Activated CD8-positive, alpha-beta T cell treated with anti-CD3 and anti-CD28 coated beads for 36 hours (primary cell): ENCODE data around the gene PAOX. TPM values are rescaled to one million over a fixed set of nuclear protein-coding genes. Genes with fewer than 3 reads are reported as not detected.

Experiments
- ATAC-seq: fragments of 200-7000 bp; cut with Tn5 transposase; one replicate; pipeline ENCODE4 v1.10.0; 2021; ENCODE audit warnings: mild to moderate bottlenecking, moderate library complexity
- CTCF ChIA-PET: fragments of 350-600 bp; sonication (Branson Sonifier 250); formaldehyde crosslinking; loops from one replicate; lab custom pipeline; 2021; ENCODE audit warnings: antibody characterized with exemption; lab: Charles Lee
- POLR2A ChIA-PET: fragments of 350-600 bp; sonication (Branson Sonifier 250); formaldehyde crosslinking; loops from one replicate; lab custom pipeline; 2021; ENCODE audit warnings: antibody characterized with exemption; lab: Charles Lee
- DNase-seq: peaks from one replicate; pipeline ENCODE4 v3.0.0-alpha.2; 2020
- H3K27ac Mint-ChIP-seq: one replicate; pipeline ENCODE4 v1.8.0; 2021; ENCODE audit warnings: mild to moderate bottlenecking, mixed read lengths
- H3K27me3 Mint-ChIP-seq: one replicate; pipeline ENCODE4 v1.8.0; 2021; ENCODE audit warnings: mixed read lengths
- H3K36me3 Mint-ChIP-seq: one replicate; pipeline ENCODE4 v1.8.0; 2021; ENCODE audit warnings: low read depth, mixed read lengths
- H3K4me1 Mint-ChIP-seq: one replicate; pipeline ENCODE4 v1.8.0; 2021; ENCODE audit warnings: low read depth, mixed read lengths
- H3K4me3 Mint-ChIP-seq: one replicate; pipeline ENCODE4 v1.8.0; 2021; ENCODE audit warnings: mild to moderate bottlenecking, moderate library complexity, mixed read lengths
- H3K9me3 Mint-ChIP-seq: one replicate; pipeline ENCODE4 v1.8.0; 2021; ENCODE audit warnings: mixed read lengths
- CTCF ChIP-seq: fragments of 200-600 bp; IDR thresholded peaks from one replicate; pipeline ENCODE4 v1.8.0; 2022; ENCODE audit warnings: antibody characterized with exemption, mild to moderate bottlenecking
- intact Hi-C: fragments of 100-400 bp; cut with micrococcal nuclease; formaldehyde crosslinking; loops from one replicate; pipeline ENCODE4 v1.10.0; 2022
- total RNA-seq, 2 experiments: library from RNA; stranded (reverse); gene quantifications; one replicate each; pipeline ENCODE4 v1.2.3, GENCODE V29; 2021

PAOX gene
- total RNA-seq, 2 experiments from 2014 or later: 4.2 to 4.6 TPM

DNA sequence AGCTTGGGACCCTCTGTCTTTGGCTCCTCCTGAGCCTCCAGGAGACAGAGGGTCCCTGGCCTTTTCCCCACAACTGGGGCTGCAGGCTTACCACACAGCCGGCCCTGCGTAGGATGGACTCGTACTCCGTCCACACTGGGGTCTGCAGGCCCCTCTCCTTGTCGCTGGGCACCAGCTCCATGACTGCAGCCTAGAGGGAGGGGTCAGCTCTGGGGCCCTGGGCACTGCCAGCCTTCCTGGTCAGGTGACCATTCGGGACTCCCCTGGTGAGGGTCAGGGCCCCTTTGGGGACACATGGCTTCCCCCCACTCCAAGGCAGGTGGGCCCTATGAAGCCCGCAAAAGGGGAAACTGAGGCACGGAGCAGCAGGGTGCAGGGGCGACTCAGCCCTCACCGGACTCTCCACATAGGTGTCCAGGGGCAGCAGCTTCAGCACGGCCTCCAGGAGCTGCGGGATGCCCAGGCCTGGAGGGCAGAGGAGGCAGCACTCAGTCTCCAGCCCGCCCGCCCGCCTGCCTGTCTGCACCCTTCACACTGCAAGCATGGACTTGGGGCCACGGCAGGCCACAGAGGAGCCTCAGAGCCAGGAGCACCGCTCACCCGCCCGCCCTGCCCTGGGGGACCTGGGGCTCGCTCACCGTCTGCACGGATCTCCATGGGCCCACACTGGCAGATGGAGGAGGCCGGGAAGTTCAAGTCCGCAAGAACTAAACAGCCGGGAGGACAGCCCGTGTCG, 22.3 kb upstream of the PAOX start:
- DNase-seq: peak; percentile 23

DNA sequence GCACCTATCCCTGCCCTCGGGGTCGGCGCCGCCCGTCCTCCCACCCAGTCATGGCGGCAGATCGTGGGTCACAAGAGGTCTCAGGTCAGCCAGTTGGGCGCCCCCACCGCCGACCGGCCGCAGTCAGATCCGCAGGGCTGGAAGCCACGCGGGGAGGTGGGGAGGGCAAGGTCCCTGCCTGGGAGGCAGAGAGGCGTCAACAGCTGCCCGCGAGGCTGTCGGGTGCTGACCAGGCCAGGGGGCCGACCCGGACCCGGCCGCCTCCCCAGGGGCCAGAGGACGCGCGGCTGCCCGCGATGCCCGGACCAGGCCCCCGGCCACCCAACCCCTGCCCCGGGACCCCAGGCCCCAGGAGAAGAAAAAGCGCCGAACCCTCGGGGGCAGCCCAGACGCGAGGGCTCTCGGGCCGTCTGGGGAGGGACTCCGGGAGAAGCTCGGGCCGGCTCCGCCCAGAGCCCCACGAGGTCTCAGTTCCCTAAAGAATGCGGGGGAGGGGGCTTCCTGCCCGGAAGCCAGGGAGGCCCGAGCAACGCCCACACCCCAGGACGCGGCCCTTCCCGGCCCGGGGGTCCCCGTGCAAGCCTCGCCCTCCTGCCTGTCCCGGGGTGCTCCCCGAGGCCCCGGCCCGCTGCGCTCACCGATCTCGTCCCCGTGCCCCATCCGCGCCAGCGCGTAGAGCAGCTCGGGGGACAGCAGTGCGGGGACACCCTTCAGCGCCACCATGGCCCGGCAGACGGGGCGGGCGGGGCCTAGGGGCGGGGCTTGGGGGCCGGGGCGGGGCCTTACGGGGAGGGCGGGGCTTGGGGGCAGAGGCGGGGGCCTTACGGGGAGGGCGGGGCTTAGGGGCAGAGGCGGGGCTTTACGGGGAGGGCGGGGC, 21.5 kb upstream of the PAOX start, which contains the start of gene FUOM:
Gene FUOM (minus strand): TSS at position 735 of the 877 bp plus-strand sequence. CDS start 12 bp downstream, at position 723.
- no peak for TF ChIP-seq CTCF
- DNase-seq (peak; percentile 84), ATAC-seq (peak; percentile 91)
- ChIA-PET POLR2A (interaction anchor here (0.7 to 3.7 kb wide), 7 partner anchors 10 to 910 kb away, joined by 3 to 20 read pairs (median 5); partner anchors contain the start of gene PRAP1), CTCF (interaction anchor here (1.0 to 2.6 kb wide), 3 partner anchors 22 to 33 kb away, joined by 3 to 11 read pairs (median 3); no protein-coding TSS in a partner anchor)
- Mint-ChIP-seq H3K36me3 (peaks cover 10% of the 10 kb centered on the region), H3K4me1 (peaks cover 14% of the 10 kb centered on the region), H3K4me3 (peak within 1 kb of the TSS; percentile 82), H3K27ac (peak within 1 kb of the TSS; percentile 82), H3K9me3 (no peaks in the 10 kb centered on the region), H3K27me3 (no peaks in the 10 kb centered on the region)
- intact Hi-C loops: no loop called here

More for the DNA sequence above, 22.3 kb upstream of the PAOX start:
- Mint-ChIP-seq H3K36me3 (peaks cover 5% of the 10 kb centered on the region), H3K4me3 (peak overlapping the region; percentile 82), H3K9me3 (no peaks in the 10 kb centered on the region), H3K27ac (peak overlapping the region; percentile 82), H3K4me1 (peaks cover 8% of the 10 kb centered on the region), H3K27me3 (no peaks in the 10 kb centered on the region)
- ChIA-PET CTCF (interaction anchor here (1.3 to 2.6 kb wide), 3 partner anchors 21 to 27 kb away, joined by 3 to 11 read pairs (median 7); no protein-coding TSS in a partner anchor), POLR2A (interaction anchor here (1.3 to 3.7 kb wide), 5 partner anchors 9 to 34 kb away, joined by 3 to 20 read pairs (median 6); partner anchors contain the start of gene PRAP1)
- TF ChIP-seq CTCF: no peak
- intact Hi-C loops: no loop called here
- no peak for ATAC-seq

- no peak for ATAC-seq
- H3K27me3 Mint-ChIP-seq: no peaks in the 10 kb centered on the region
- peaks cover 14% of the 10 kb centered on the region for H3K36me3 Mint-ChIP-seq
- no peak for DNase-seq
- ChIA-PET CTCF (interaction anchor here (1.0 to 2.6 kb wide), 2 partner anchors 29 to 32 kb away, joined by 3 to 11 read pairs; no protein-coding TSS in a partner anchor), POLR2A (interaction anchor here (0.7 to 3.7 kb wide), 6 partner anchors 10 to 911 kb away, joined by 3 to 20 read pairs (median 4); partner anchors contain the start of gene PRAP1)
- peaks cover 14% of the 10 kb centered on the region for H3K4me1 Mint-ChIP-seq
- H3K27ac Mint-ChIP-seq: no peak overlapping the region
- no peaks in the 10 kb centered on the region for H3K9me3 Mint-ChIP-seq
- H3K4me3 Mint-ChIP-seq: no peak overlapping the region
- intact Hi-C loops: no loop called here
- TF ChIP-seq CTCF: no peak
Observed at GRCh38 chr10:133358162-133358924, 20.7 kb upstream of the PAOX start.

GRCh38 chr10:133358925-133359310, 20.1 kb upstream of the PAOX start:
- ChIA-PET CTCF (interaction anchor here (2.6 kb wide), 1 partner anchor 29 kb away, joined by 11 read pairs; no protein-coding TSS in a partner anchor), POLR2A (interaction anchor here (2.6 kb wide), 1 partner anchor 12 kb away, joined by 5 read pairs; no protein-coding TSS in a partner anchor)
- peaks cover 14% of the 10 kb centered on the region for H3K4me1 Mint-ChIP-seq
- TF ChIP-seq CTCF: no peak
- H3K27ac Mint-ChIP-seq: no peak overlapping the region
- H3K9me3 Mint-ChIP-seq: no peaks in the 10 kb centered on the region
- H3K4me3 Mint-ChIP-seq: no peak overlapping the region
- intact Hi-C loops: no loop called here
- peaks cover 14% of the 10 kb centered on the region for H3K36me3 Mint-ChIP-seq
- no peak for ATAC-seq
- no peaks in the 10 kb centered on the region for H3K27me3 Mint-ChIP-seq
- DNase-seq: no peak
